Right lobe of liver (tissue), 4 donors: ENCODE results near the gene SMS.

Experiments
- POLR2A ChIP-seq: fragments of 450-650 bp; IDR thresholded peaks from one replicate; pipeline ENCODE4 v1.6.1; 2017; ENCODE audit warnings: antibody characterized with exemption, mild to moderate bottlenecking
- TF ChIP-seq, protein P1 (sequence below), 4 donors: fragments of 200-600 bp in 3 of 4; fragments of 450-650 bp in 1 of 4; IDR thresholded peaks; one replicate each; pipeline versions ENCODE4 v1.5.1 to v1.8.0; 2016 to 2022; ENCODE audit warnings: antibody characterized with exemption in 4 of 4, mild to moderate bottlenecking in 2 of 4
- donor health status: DM: no; HTN: no; CAD: no.
- donor health status: DM: no; HTN: no; CAD: no.
- donor health status: DM: no; HTN: yes; CAD: no.

DNA sequence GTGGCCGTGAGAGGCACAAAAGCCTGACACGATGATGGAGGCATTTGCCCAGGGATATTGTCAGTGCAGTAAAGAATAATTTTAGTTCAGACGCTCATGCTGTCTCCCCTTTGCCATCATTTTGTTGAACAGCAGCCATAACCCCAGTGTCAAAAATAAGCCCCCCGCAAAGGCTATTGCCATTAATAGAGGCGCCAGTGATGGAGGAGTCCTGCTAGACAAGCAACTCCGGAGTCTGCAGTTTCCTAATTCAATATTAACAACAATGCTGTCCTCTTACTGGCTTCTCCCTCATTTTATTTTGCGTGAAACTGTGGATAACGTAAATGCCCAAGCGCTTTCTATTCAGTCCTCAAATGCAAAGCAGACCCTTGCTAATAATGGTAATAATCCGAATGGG lies 603 bp upstream of the SMS start:
- TF ChIP-seq POLR2A, result no peak
- TF ChIP-seq, protein P1, sequence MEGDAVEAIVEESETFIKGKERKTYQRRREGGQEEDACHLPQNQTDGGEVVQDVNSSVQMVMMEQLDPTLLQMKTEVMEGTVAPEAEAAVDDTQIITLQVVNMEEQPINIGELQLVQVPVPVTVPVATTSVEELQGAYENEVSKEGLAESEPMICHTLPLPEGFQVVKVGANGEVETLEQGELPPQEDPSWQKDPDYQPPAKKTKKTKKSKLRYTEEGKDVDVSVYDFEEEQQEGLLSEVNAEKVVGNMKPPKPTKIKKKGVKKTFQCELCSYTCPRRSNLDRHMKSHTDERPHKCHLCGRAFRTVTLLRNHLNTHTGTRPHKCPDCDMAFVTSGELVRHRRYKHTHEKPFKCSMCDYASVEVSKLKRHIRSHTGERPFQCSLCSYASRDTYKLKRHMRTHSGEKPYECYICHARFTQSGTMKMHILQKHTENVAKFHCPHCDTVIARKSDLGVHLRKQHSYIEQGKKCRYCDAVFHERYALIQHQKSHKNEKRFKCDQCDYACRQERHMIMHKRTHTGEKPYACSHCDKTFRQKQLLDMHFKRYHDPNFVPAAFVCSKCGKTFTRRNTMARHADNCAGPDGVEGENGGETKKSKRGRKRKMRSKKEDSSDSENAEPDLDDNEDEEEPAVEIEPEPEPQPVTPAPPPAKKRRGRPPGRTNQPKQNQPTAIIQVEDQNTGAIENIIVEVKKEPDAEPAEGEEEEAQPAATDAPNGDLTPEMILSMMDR (IDR thresholded peaks at IDR 0.05), result no peak
